SH-SY5Y (cell line): ENCODE results near the gene FANCE.

ENCODE experiments used
- GATA2 ChIP-seq: IDR thresholded peaks from 2 replicates; pipeline ENCODE4 v1.6.1; 2011; ENCODE audit warnings: mild to moderate bottlenecking, low read depth, low read length
- GATA3 ChIP-seq: IDR thresholded peaks from 2 replicates; pipeline ENCODE4 v1.6.1; 2011; ENCODE audit warnings: low read depth, mild to moderate bottlenecking, low read length, moderate library complexity

GRCh38 chr6:35489995-35490791 lies 38.1 kb downstream of the FANCE start:
- no peak for TF ChIP-seq GATA2
- no peak for TF ChIP-seq GATA3
